HCT116 (cell line): ENCODE data around the gene PGC. TPM values are rescaled to one million over a fixed set of nuclear protein-coding genes. Genes with fewer than 3 reads are reported as not detected.
A peak's percentile ranks its signal among the peaks of the same experiment; 100 is the strongest.

Experiments used
- ATAC-seq: fragments of 200-7000 bp; cut with Tn5 transposase; 2 replicates; pipeline ENCODE4 v1.9.1; 2020; ENCODE audit warnings: mild to moderate bottlenecking, moderate library complexity
- BruUV-seq: library from RNA; stranded (reverse); fragments of 400-500 nt; replicated peaks from 2 replicates; lab custom pipeline; 2021; lab: Mats Ljungman, UMichigan
- CTCF ChIA-PET: fragments of 300-600 bp; sonication (Branson Sonifier 250); formaldehyde crosslinking; loops from one replicate; lab custom pipeline; 2021; ENCODE audit warnings: antibody characterized with exemption; lab: Charles Lee
- POLR2A ChIA-PET: fragments of 300-600, 350-600 bp; sonication (Branson Sonifier 250); formaldehyde crosslinking; loops from one replicate; lab custom pipeline; 2021; ENCODE audit warnings: antibody characterized with exemption; lab: Charles Lee
- RAD21 ChIA-PET, 2 experiments: fragments of 300-600 bp; sonication (Branson Sonifier 250); formaldehyde crosslinking; loops; one replicate each; lab custom pipeline; 2023; ENCODE audit warnings: low total read pairs in 2 of 2; ENCODE audit not compliant: uncharacterized antibody in 2 of 2, unreplicated experiment in 2 of 2, low non-redundant PET in 1 of 2; lab: Charles Lee
- DNase-seq: peaks from one replicate; pipeline ENCODE4 v3.0.0-alpha.2; 2010; ENCODE audit warnings: low read depth, low spot score
- H2AFZ ChIP-seq: fragments of 200-600 bp; shearing (Covaris generic), sonication (generic); 2 replicates; pipeline ENCODE4 v1.6.1; 2017; ENCODE audit warnings: low read depth, mixed run types, mixed read lengths, antibody characterized with exemption, low read length; ENCODE audit not compliant: poor library complexity, severe bottlenecking
- H3K27ac ChIP-seq: 2 replicates; pipeline ENCODE4 v1.5.1; 2012; ENCODE audit warnings: low read depth, low read length
- H3K27me3 ChIP-seq: fragments of 200-600 bp; sonication (generic); 2 replicates; pipeline ENCODE4 v1.6.1; 2016; ENCODE audit warnings: mixed run types, low read length, mixed read lengths; ENCODE audit not compliant: insufficient read depth
- H3K36me3 ChIP-seq, 2 experiments: fragments of 200-500 bp in 1 of 2; fragments of 200-600 bp in 1 of 2; sonication (Bioruptor generic) in 1 of 2; sonication (generic) in 1 of 2; 2 replicates each; pipeline versions ENCODE4 v1.5.1 to v1.6.1; 2014 to 2016; ENCODE audit warnings: low read length in 2 of 2, inconsistent platforms in 1 of 2, mixed read lengths in 1 of 2, mixed run types in 1 of 2; ENCODE audit not compliant: insufficient read depth in 2 of 2, control insufficient read depth in 1 of 2
- H3K4me1 ChIP-seq, 2 experiments: fragments of 200-600 bp in 1 of 2; sonication (generic) in 1 of 2; 2 replicates each; pipeline versions ENCODE4 v1.5.1 to v1.6.1; 2012 to 2017; ENCODE audit warnings: low read length in 2 of 2, inconsistent platforms in 1 of 2, mild to moderate bottlenecking in 1 of 2, mixed read lengths in 1 of 2, mixed run types in 1 of 2, moderate library complexity in 1 of 2; ENCODE audit not compliant: insufficient read depth in 2 of 2, control insufficient read depth in 1 of 2
- H3K4me2 ChIP-seq: fragments of 200-600 bp; sonication (generic); 2 replicates; pipeline ENCODE4 v1.6.1; 2017; ENCODE audit warnings: mixed run types, low read length, mixed read lengths
- H3K4me3 ChIP-seq, 2 experiments: fragments of 200-600 bp in 1 of 2; sonication (generic) in 1 of 2; replicated peaks in 1 of 2; 2 replicates each; pipeline ENCODE4 v1.5.1; 2011 to 2016; ENCODE audit warnings: low read length in 2 of 2, control low read depth in 1 of 2, low read depth in 1 of 2, mild to moderate bottlenecking in 1 of 2, mixed read lengths in 1 of 2, mixed run types in 1 of 2
- H3K79me2 ChIP-seq: fragments of 200-600 bp; sonication (generic); 2 replicates; pipeline ENCODE4 v1.6.1; 2017; ENCODE audit warnings: mild to moderate bottlenecking, mixed run types, low read length, moderate library complexity, mixed read lengths; ENCODE audit not compliant: insufficient read depth
- H3K9ac ChIP-seq: fragments of 200-600 bp; sonication (generic); 2 replicates; pipeline ENCODE4 v1.6.1; 2016; ENCODE audit warnings: low read length, mixed read lengths
- H3K9me2 ChIP-seq: fragments of 200-600 bp; sonication (generic), shearing (Covaris generic); 2 replicates; pipeline ENCODE4 v1.6.1; 2017; ENCODE audit warnings: mixed run types, mild to moderate bottlenecking, moderate library complexity; ENCODE audit not compliant: insufficient read depth
- H3K9me3 ChIP-seq, 2 experiments: fragments of 200-500 bp in 1 of 2; fragments of 200-600 bp in 1 of 2; sonication (Bioruptor generic) in 1 of 2; sonication (generic) in 1 of 2; 2 replicates each; pipeline ENCODE4 v1.6.1; 2014 to 2017; ENCODE audit warnings: low read length in 2 of 2, mixed read lengths in 2 of 2, inconsistent platforms in 1 of 2, low read depth in 1 of 2, mild to moderate bottlenecking in 1 of 2, mixed run types in 1 of 2, moderate library complexity in 1 of 2; ENCODE audit not compliant: control insufficient read depth in 1 of 2, insufficient read depth in 1 of 2
- H4K20me1 ChIP-seq: fragments of 200-600 bp; sonication (generic), shearing (Covaris generic); 2 replicates; pipeline ENCODE4 v1.6.1; 2017; ENCODE audit warnings: mixed run types, mild to moderate bottlenecking, moderate library complexity; ENCODE audit not compliant: insufficient read depth
- EGR1 ChIP-seq: IDR thresholded peaks from 2 replicates; pipeline ENCODE4 v1.6.1; 2012; ENCODE audit warnings: low read depth
- EZH2 ChIP-seq: fragments of 200-600 bp; sonication (generic); IDR thresholded peaks from 2 replicates; pipeline ENCODE4 v1.6.1; 2017; ENCODE audit warnings: antibody characterized with exemption, mixed run types
- EZH2phosphoT487 ChIP-seq: fragments of 200-600 bp; IDR thresholded peaks from 2 replicates; pipeline ENCODE4 v1.6.1; 2018; ENCODE audit warnings: antibody characterized with exemption, borderline replicate concordance
- FOSL1 ChIP-seq: IDR thresholded peaks from 2 replicates; pipeline ENCODE4 v1.6.1; 2012; ENCODE audit warnings: low read depth
- MAX ChIP-seq: IDR thresholded peaks from 2 replicates; pipeline ENCODE4 v1.6.1; 2012
- POLR2A ChIP-seq: IDR thresholded peaks from 2 replicates; pipeline ENCODE4 v1.7.0; 2011; ENCODE audit warnings: borderline replicate concordance; ENCODE audit not compliant: insufficient read depth, insufficient read length; ENCODE audit errors: extremely low read depth
- ZFX ChIP-seq: fragments of 450-650 bp; IDR thresholded peaks from 2 replicates; pipeline ENCODE4 v1.6.1; 2017
- ZNF274 ChIP-seq: fragments of 200-500 bp; sonication (Bioruptor generic); IDR thresholded peaks from 2 replicates; pipeline ENCODE4 v1.6.1; 2014; ENCODE audit warnings: mild to moderate bottlenecking, low read depth, low read length, inconsistent platforms
- intact Hi-C: fragments of 100-400 bp; cut with micrococcal nuclease; formaldehyde crosslinking; loops from 2 replicates; pipeline ENCODE4 v1.10.0; 2022
- total RNA-seq: library from RNA; stranded (reverse); gene quantifications from one replicate; pipeline ENCODE4 v1.2.1, GENCODE V29; 2021; ENCODE audit not compliant: unreplicated experiment

The PGC gene
- total RNA-seq, 1 experiment from 2014 or later: 1.2 TPM

DNA sequence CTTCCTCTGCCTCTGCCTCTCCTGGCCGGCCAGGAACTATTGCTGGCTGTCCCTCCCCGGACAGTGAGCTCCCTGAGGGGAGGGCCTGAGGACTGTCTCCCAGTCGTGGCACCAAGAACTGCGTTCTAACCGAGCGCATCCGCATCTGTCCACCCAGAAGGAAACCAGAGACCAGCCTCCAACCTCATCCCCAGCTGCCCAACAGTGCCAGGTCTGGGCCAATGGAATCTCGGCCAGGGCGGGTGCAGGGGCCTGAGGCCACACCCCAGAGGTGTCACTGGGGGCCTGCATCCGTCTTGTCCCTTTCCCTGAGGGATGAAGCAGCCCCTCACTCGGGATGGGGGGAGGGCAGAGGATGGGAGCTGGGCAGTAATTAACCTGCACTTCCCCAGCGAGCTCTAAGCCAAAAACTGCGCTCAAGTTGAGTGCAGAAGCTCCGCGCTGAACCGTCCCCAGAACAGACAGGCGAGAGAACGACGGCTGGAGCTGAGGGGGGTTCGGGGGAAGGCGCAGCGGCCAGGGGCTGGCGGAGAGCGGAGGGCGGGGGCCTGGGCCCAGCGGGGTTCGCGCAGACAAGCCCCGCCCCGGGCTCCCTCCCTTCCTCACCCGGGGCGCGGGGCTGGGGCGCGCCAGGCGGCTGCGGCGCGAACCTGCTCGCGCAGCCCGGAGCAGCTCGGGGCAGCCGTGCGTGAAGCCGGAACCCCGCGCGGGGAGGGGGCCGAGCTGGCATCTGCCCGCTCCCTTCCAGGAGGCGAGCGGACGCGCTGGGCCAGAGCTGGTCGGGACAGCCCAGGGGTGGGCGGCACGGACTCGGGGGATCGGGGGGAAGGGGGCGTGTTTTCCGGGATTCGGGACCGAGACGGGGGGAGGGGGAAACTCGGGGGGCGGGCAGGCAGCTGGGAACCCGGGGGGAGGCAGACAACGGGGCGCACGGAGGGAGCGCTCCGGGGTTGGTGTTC is 13.2 kb downstream of the PGC start (continued):
- TF ChIP-seq EGR1 (no peak), EZH2phosphoT487 (no peak), FOSL1 (no peak), ZNF274 (no peak)

DNA sequence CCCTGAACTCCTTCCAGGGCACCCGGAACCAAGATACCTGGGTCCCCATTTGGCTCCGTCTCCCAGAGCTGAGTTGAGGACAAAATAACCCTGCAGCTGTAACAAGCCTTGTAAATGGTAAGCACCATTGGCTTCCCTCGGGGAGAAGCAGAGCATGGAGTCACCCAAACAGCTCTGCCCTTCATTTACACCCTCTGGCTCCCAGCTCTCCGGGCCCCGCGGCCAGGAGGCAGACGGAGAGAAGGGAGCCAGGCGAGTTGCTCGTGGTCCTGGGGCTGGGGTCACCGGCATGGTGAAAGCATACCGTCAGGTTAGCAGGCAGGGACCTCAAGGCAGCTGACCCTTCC is 13.9 kb downstream of the PGC start:
- Histone ChIP-seq H3K9ac (0 out of 2 replicates have a peak overlapping the region, but pooled peaks have one; percentile 44), H3K36me3 (no peaks in the 10 kb centered on the region), H3K27me3 (no peaks in the 10 kb centered on the region), H3K79me2 (no peaks in the 10 kb centered on the region), H3K27ac (peak overlapping the region; percentile 75; the same call in 1 of the 2 replicates), H3K4me2 (peak overlapping the region; percentile 98), H3K4me1 (peaks cover 13 to 26% of the 10 kb centered on the region in 2 experiments), H3K4me3 (peak overlapping the region; percentile 58 to 76), H2AFZ (no peak overlapping the region), H3K9me3 (no peaks in the 10 kb centered on the region), H4K20me1 (no peaks in the 10 kb centered on the region), H3K9me2 (no peaks in the 10 kb centered on the region)
- no TSS peak for BruUV-seq
- TF ChIP-seq ZFX: no peak
- no peak for TF ChIP-seq POLR2A
- TF ChIP-seq EZH2phosphoT487: no peak
- no peak for TF ChIP-seq EZH2
- no peak for TF ChIP-seq MAX
- ATAC-seq: no peak
- ChIA-PET CTCF (interaction anchor here (0.8 to 2.7 kb wide), 4 partner anchors 20 to 366 kb away, joined by 3 to 19 read pairs (median 10); partner anchors contain the start of gene TOMM6), RAD21 (no interaction called here), POLR2A (interaction anchor here (0.6 kb wide), 1 partner anchor 124 kb away, joined by 3 read pairs; no protein-coding TSS in a partner anchor)
- no peak for DNase-seq
- intact Hi-C loops: no loop called here
